GM08714 (cell line): ENCODE measurements around the gene NLRP3.
"Not testable (repeated sequence)": the region's sequence is repeated elsewhere in the genome, so short reads cannot be mapped to it uniquely, and the experiment has no call there.

ENCODE experiments used
- H3K4me3 ChIP-seq: fragments of 200-500 bp; sonication (Bioruptor generic); 2 replicates; pipeline ENCODE4 v1.5.1; 2014; ENCODE audit warnings: mild to moderate bottlenecking, low read length, inconsistent platforms
- ZNF274 ChIP-seq: IDR thresholded peaks from 2 replicates; pipeline ENCODE4 v1.6.1; 2012; ENCODE audit warnings: mild to moderate bottlenecking, low read depth, low read length

NLRP3 gene

GRCh38 chr1:247415423-247416361, at the start of gene NLRP3:
NLRP3 (plus strand) TSS chr1:247416173; CDS start chr1:247418801, 2,628 bp downstream.
- H3K4me3 ChIP-seq = no peak within 1 kb of the TSS; the same call in 1 of the 2 replicates
- no peak for TF ChIP-seq ZNF274

DNA sequence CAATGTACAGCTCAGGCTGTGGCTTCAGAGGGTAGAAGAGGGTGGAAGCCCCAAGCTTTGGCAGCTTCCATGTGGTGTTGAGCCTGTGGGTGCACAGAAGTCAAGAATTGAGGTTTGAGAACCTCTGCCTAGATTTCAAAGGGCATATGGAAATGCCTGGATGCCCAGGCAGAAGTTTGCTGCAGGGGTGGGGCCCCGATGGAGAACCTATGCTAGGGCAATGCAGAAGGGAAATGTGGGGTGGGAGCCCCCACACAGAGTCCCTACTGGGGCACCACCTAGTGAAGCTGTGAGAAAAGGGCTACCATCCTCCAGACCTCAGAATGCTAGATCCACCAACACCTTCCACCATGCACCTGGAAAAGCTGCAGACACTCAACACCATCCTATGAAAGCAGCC, 49.6 kb upstream of the NLRP3 start:
- H3K4me3 ChIP-seq = not testable (repeated sequence)

DNA sequence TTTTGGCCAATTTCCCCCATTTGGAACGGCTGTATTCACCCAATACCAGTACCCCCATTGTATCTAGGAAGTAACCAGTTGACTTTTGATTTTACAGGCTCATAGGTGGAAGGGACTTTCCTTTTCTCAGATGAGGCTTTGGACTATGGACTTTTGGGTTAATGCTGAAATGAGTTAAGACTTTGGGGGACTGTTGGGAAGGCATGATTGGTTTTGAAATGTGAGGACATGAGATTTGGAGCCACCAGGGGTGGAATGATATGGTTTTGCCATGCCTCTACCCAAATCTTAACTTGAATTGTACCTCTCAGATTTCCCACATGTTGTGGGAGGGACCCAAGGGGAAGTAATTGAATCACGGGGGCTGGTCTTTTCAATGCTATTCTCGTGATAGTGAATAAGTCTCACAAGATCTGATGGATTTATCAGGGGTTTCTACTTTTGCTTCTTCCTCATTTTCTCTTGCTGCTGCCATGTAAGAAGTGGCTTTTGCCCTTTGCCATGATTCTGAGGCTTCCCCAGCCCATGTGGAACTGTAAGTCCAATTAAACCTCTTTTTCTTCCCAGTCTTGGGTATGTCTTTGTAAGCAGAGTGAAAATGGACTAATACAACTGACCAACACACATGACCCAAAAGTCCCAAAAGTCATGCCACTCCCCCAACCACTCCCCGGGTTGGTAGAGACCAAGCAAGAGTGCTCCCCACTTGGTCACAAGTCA, 48.9 kb upstream of the NLRP3 start:
- no peak overlapping the region for H3K4me3 ChIP-seq
- TF ChIP-seq ZNF274 = no peak

GRCh38 chr1:247367786-247368422, 48.1 kb upstream of the NLRP3 start:
- TF ChIP-seq ZNF274 = no peak

DNA sequence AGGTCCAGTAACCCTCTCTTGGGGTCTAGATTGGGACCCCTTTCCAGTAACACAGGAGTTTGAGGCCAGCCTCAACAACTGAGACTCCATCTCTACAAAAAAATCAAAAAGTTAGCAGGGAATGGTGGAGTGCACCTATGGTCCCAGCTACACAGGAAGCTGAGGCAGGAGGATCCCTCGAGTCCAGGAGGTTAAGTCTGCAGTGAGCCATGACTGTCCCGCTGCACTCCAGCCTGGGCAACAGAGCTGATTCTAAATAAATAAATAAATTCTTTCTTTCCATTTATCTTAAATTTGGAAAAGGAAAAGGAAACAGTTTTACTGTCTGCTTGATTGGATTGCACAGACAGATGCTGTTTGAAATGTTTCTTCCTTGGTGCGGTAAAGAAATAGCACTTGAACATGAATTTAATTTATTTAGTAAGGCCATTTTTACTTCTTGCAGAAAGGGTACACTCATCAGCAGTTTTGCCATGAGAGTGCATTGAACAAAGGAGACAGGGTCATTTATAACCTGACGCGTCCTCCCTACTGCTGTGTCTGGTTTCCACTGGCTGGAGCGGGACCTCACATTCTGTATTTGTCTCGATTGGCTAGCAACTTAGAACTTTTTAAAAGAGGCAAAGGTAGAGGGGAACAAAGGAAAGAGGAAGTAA, 47.4 kb upstream of the NLRP3 start:
- H3K4me3 ChIP-seq = no peak overlapping the region
- TF ChIP-seq ZNF274 = no peak

More at GRCh38 chr1:247367786-247368422, 48.1 kb upstream of the NLRP3 start:
- no peak overlapping the region for H3K4me3 ChIP-seq

DNA sequence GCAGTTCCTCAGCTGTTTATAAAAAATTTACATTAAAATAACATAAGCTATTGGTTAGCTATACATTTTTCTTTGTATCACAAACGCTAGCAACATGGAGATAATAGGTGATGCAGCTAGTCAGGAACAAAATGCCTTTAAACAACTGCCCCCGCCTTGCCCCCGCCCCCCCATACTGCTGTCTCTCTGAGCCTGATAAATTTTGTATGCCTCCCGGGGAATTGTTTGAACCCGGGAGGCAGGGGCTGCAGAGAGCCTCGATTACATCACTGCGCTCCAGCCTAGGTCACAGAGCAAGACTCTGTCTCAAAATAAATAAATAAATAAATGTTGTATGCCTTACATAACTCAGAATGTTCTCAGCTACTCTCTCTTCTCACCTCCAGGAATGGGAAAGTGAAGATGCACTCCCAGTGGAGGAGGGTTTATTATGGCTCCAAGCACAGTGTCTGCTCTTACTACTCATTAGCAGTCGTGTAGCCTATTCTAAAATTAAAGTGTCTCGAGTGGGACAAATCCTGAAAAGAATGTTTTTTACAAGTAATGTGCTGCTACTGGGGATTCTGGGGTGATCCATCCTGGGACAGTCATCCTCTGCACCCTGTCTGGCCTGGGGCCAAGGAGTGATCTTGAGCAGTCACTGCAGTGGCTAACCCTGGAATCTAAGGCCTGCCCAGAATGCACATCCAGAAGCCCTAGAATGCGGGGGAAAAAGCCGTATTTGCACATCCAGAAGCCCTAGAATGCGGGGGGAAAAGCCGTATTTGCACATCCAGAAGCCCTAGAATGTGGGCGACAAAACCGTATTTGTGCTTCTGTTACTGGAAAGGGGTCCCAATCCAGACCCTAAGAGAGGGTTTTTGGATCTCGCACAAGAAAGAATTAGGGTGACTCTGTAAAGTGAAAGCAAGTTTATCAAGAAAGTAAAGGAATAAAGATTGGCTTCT, 44.9 kb upstream of the NLRP3 start:
- TF ChIP-seq ZNF274 = no peak
- no peak overlapping the region for H3K4me3 ChIP-seq

GRCh38 chr1:247371801-247372259, 44.1 kb upstream of the NLRP3 start:
- no peak overlapping the region for H3K4me3 ChIP-seq
- no peak for TF ChIP-seq ZNF274

- TF ChIP-seq ZNF274 = no peak
- no peak overlapping the region for H3K4me3 ChIP-seq
Observed at GRCh38 chr1:247373721-247374141, 42.2 kb upstream of the NLRP3 start.

GRCh38 chr1:247374651-247375334, 41.2 kb upstream of the NLRP3 start:
- H3K4me3 ChIP-seq = not testable (repeated sequence)

DNA sequence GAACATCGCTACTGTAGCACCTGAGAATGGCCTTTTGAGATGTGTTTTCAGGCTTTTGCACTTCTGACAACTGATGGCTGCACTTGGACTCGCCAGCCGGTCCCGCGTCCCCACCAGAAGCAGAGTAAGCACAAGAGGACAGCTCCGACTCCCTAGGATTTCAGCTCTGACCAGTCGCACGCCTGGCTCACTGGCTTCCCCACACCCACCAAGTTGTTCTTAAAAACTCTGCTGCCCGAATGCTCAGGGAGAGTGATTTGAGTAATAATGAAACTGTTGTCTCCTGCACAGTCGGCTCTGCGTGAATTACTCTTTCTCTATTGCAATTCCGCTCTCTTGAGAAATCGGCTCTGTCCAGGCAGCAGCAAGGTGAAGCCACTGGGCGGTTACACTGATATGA, 40.2 kb upstream of the NLRP3 start:
- no peak overlapping the region for H3K4me3 ChIP-seq
- TF ChIP-seq ZNF274 = no peak

GRCh38 chr1:247376659-247377058, 39.3 kb upstream of the NLRP3 start:
- H3K4me3 ChIP-seq = no peak overlapping the region
- TF ChIP-seq ZNF274 = no peak

GRCh38 chr1:247377656-247378055, 38.3 kb upstream of the NLRP3 start:
- not testable (repeated sequence) for H3K4me3 ChIP-seq
